Ishikawa (cell line): ENCODE data around the gene OR1S2.
"Not testable (repeated sequence)": the region's sequence is repeated elsewhere in the genome, so short reads cannot be mapped to it uniquely, and the experiment has no call there.

Experiments
- CEBPB ChIP-seq: IDR thresholded peaks from 2 replicates; pipeline ENCODE4 v1.6.1; 2012
- CREB1 ChIP-seq: IDR thresholded peaks from 2 replicates; pipeline ENCODE4 v1.6.1; 2012; ENCODE audit warnings: low read depth
- EGR1 ChIP-seq: IDR thresholded peaks from 2 replicates; pipeline ENCODE4 v1.6.1; 2012
- EP300 ChIP-seq: IDR thresholded peaks from 2 replicates; pipeline ENCODE4 v1.6.1; 2012; ENCODE audit warnings: borderline replicate concordance
- FOXM1 ChIP-seq: IDR thresholded peaks from 2 replicates; pipeline ENCODE4 v1.6.1; 2012; ENCODE audit warnings: low read depth, borderline replicate concordance
- NFIC ChIP-seq: IDR thresholded peaks from 2 replicates; pipeline ENCODE4 v1.6.1; 2012
- RAD21 ChIP-seq: IDR thresholded peaks from 2 replicates; pipeline ENCODE4 v1.6.1; 2012; ENCODE audit warnings: low read depth
- TAF1 ChIP-seq: IDR thresholded peaks from 2 replicates; pipeline ENCODE4 v1.6.1; 2012; ENCODE audit warnings: low read depth, mild to moderate bottlenecking
- TCF12 ChIP-seq: IDR thresholded peaks from 2 replicates; pipeline ENCODE4 v1.6.1; 2012; ENCODE audit warnings: low read depth
- TEAD4 ChIP-seq: IDR thresholded peaks from 2 replicates; pipeline ENCODE4 v1.6.1; 2012
- USF1 ChIP-seq: IDR thresholded peaks from 2 replicates; pipeline ENCODE4 v1.6.1; 2012
- YY1 ChIP-seq: IDR thresholded peaks from 2 replicates; pipeline ENCODE4 v1.6.1; 2012; ENCODE audit warnings: low read depth
- ZBTB7A ChIP-seq: IDR thresholded peaks from 2 replicates; pipeline ENCODE4 v1.6.1; 2012; ENCODE audit warnings: low read depth
- TF ChIP-seq, protein P1 (sequence below): IDR thresholded peaks from 2 replicates; pipeline ENCODE4 v1.6.1; 2012; ENCODE audit warnings: low read depth, mild to moderate bottlenecking
- TF ChIP-seq, protein P2 (sequence below): IDR thresholded peaks from 2 replicates; pipeline ENCODE4 v1.6.1; 2012

OR1S2 gene

GRCh38 chr11:58216476-58216875 is 12.5 kb upstream of the OR1S2 start:
- no peak for TF ChIP-seq CREB1
- TF ChIP-seq, protein P1, sequence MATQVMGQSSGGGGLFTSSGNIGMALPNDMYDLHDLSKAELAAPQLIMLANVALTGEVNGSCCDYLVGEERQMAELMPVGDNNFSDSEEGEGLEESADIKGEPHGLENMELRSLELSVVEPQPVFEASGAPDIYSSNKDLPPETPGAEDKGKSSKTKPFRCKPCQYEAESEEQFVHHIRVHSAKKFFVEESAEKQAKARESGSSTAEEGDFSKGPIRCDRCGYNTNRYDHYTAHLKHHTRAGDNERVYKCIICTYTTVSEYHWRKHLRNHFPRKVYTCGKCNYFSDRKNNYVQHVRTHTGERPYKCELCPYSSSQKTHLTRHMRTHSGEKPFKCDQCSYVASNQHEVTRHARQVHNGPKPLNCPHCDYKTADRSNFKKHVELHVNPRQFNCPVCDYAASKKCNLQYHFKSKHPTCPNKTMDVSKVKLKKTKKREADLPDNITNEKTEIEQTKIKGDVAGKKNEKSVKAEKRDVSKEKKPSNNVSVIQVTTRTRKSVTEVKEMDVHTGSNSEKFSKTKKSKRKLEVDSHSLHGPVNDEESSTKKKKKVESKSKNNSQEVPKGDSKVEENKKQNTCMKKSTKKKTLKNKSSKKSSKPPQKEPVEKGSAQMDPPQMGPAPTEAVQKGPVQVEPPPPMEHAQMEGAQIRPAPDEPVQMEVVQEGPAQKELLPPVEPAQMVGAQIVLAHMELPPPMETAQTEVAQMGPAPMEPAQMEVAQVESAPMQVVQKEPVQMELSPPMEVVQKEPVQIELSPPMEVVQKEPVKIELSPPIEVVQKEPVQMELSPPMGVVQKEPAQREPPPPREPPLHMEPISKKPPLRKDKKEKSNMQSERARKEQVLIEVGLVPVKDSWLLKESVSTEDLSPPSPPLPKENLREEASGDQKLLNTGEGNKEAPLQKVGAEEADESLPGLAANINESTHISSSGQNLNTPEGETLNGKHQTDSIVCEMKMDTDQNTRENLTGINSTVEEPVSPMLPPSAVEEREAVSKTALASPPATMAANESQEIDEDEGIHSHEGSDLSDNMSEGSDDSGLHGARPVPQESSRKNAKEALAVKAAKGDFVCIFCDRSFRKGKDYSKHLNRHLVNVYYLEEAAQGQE: no peak
- TF ChIP-seq USF1: no peak
- TF ChIP-seq TAF1: no peak
- no peak for TF ChIP-seq TCF12
- TF ChIP-seq NFIC: no peak
- TF ChIP-seq TEAD4: no peak
- TF ChIP-seq CEBPB: no peak
- TF ChIP-seq ZBTB7A: no peak
- no peak for TF ChIP-seq FOXM1
- no peak for TF ChIP-seq YY1
- no peak for TF ChIP-seq EP300
- TF ChIP-seq, protein P2, sequence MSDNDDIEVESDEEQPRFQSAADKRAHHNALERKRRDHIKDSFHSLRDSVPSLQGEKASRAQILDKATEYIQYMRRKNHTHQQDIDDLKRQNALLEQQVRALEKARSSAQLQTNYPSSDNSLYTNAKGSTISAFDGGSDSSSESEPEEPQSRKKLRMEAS: no peak

DNA sequence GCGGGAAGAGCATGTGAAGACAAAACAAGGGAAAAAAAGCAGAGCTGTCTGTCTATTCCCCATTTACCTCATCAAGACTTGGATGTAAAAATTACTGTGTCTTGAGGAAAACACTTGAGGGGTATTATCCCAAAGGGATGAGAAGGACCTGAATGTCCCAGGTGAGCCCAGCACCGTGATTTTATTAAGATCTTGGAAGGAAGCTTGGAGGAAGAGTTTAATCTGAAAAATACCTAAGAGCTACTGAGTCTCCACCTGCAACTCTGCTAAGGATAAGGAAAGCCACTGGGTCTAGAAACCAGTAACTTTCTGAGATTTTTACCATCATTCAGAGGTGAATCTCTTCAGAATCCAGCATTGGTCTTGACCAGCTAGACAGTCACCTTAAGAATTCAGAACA is 8.5 kb upstream of the OR1S2 start, which contains the start of gene OR1S1:
Gene OR1S1 (plus strand): TSS at position 301 of the 400 bp plus-strand sequence.
- not testable (repeated sequence) for TF ChIP-seq TAF1, CEBPB, NFIC

DNA sequence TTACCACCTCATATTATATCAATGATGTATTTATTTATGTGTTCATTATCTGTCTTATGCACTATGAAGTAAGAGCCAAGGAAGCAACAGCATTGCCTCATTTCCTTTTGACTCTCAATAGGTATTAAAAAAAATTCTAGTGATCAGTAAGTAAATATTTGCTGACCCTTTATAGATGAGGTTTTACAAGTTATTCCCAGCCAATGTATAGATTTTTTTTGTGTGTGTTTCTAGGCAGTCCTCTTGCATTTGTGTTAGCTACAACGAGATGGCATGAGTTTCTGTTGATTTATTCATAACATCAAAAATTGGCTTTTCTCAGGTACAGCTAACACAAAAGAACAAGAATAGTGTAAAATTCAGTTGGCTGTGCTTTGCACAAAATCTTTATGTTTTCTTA is 4.7 kb downstream of the OR1S2 start:
- TF ChIP-seq TCF12 (no peak), NFIC (no peak), RAD21 (no peak), FOXM1 (no peak)

DNA sequence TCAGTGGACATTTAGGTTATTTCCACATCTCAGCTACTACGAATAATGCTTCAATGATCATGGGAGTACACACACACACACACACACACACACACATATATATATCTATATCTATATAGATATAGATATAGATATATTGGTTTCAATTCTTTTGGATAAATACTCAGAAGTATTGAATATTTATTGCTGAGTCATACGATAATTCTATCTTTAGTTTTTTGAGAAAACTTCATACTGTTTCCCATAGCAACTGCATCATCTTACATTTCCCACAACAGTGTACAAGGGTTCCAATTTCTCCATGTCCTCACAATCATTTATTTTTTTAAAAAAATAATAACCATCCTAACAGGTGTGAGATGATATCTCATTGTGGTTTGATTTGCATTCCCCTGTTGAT is 8.0 kb downstream of the OR1S2 start:
- TF ChIP-seq RAD21 (no peak), EP300 (no peak), NFIC (no peak), EGR1 (no peak), ZBTB7A (no peak), TEAD4 (no peak), CEBPB (no peak), FOXM1 (no peak), TAF1 (no peak), TCF12 (no peak), USF1 (no peak), CREB1 (no peak), YY1 (no peak)
- TF ChIP-seq, protein P2: no peak
- TF ChIP-seq, protein P1: no peak

DNA sequence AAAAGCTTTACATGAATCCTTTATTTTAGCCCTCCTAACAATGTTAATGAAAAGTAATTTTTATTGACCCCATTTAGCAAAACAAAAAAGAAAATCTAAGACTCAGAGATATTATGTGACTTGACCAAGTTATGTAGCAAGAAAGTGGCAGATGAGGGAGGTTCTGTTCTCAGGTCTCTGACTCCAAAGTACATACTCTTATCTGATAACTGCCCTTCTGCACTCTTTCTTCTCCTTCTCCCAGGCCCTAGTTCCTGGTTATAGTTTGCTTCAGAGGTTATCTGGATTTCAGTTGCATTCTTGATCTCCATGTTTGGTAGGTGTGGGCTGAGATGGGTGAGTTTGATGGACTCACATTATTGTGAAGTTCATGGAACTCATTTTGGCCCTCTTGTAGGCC is 10.6 kb downstream of the OR1S2 start:
- TF ChIP-seq USF1 (no peak), CREB1 (no peak), ZBTB7A (no peak), RAD21 (no peak), FOXM1 (no peak), EP300 (no peak), NFIC (no peak), YY1 (no peak), TEAD4 (no peak), TAF1 (no peak), CEBPB (no peak), TCF12 (no peak), EGR1 (no peak)
- TF ChIP-seq, protein P2: no peak
- TF ChIP-seq, protein P1: no peak
